Measurements from ENCODE around the gene PPP4R4.

The PPP4R4 gene

DNA sequence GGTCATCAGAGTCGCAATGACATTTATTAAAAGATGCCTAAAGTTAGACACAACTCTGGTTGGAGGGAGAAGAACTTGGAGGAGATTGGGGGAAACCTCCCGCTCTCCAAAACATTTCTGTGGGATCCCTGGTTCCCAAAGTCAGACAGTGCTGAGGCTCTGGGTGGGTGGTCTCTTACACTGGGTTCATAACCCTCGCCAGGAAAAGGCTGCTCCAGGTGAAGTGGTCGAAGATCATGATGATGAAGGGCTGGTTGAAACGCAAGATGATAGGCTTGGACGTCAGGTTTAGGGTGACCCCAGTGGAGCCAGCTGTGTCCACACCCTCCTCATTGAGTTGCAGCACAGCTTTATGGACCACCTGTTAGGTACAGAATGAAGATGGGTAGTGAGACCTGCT lies 130.1 kb downstream of the PPP4R4 start:
- H3K4me3 ChIP-seq (ENCODE audit: low read depth in 1 of 2, low read length in 2 of 2), result no peak overlapping the region
- no peak overlapping the region for H3K4me2 ChIP-seq (ENCODE audit: insufficient read depth, low read length)
- H4K20me1 ChIP-seq (ENCODE audit: insufficient read depth, low read length), result no peaks in the 10 kb centered on the region
- no peak for DNase-seq
- no peaks in the 10 kb centered on the region for H3K9me3 ChIP-seq (ENCODE audit: insufficient read depth, low read length, severe bottlenecking)
- no peaks in the 10 kb centered on the region for H3K27me3 ChIP-seq (ENCODE audit: insufficient read depth, low read length, poor library complexity)
- H3K27ac ChIP-seq (ENCODE audit: low read length), result no peak overlapping the region
- TF ChIP-seq, protein P1, sequence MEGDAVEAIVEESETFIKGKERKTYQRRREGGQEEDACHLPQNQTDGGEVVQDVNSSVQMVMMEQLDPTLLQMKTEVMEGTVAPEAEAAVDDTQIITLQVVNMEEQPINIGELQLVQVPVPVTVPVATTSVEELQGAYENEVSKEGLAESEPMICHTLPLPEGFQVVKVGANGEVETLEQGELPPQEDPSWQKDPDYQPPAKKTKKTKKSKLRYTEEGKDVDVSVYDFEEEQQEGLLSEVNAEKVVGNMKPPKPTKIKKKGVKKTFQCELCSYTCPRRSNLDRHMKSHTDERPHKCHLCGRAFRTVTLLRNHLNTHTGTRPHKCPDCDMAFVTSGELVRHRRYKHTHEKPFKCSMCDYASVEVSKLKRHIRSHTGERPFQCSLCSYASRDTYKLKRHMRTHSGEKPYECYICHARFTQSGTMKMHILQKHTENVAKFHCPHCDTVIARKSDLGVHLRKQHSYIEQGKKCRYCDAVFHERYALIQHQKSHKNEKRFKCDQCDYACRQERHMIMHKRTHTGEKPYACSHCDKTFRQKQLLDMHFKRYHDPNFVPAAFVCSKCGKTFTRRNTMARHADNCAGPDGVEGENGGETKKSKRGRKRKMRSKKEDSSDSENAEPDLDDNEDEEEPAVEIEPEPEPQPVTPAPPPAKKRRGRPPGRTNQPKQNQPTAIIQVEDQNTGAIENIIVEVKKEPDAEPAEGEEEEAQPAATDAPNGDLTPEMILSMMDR (IDR thresholded peaks at IDR 0.05; ENCODE audit: borderline replicate concordance, extremely low read depth, low read length, poor library complexity, severe bottlenecking), result no peak
- TF ChIP-seq EZH2 (IDR thresholded peaks at IDR 0.05; ENCODE audit: borderline replicate concordance, low read depth, low read length, severe bottlenecking), result no peak
- no peak overlapping the region for H3K9ac ChIP-seq (ENCODE audit: low read depth, low read length)
- no peaks in the 10 kb centered on the region for H3K4me1 ChIP-seq (ENCODE audit: insufficient read depth, low read length)
- H3K79me2 ChIP-seq (ENCODE audit: insufficient read depth, low read length), result no peaks in the 10 kb centered on the region
- H3K36me3 ChIP-seq (ENCODE audit: insufficient read depth, low read length), result no peaks in the 10 kb centered on the region
- no peak overlapping the region for H2AFZ ChIP-seq (ENCODE audit: low read depth, low read length)
- no peak for ATAC-seq (ENCODE audit: insufficient read depth, low read depth)

DNA sequence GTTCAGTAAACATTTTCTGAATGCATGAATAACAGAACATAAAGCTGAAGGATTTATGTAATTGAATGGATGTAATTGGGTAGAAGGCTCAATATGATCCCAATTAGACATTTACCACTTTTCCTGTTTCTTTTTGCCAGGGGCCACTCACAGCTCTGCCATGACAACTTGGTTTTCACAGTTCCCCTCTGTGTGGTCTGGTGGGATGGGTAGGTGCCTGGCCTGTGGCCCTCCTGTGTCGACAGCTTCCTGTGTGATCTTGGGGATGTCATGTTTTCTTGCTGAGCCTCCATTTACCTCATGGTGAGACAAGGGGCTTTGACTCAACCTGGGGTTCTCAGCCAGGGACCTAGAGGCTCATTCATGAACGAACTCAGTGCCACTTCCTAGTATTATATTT lies 131.5 kb downstream of the PPP4R4 start:
- H3K27me3 ChIP-seq (ENCODE audit: insufficient read depth, low read length, poor library complexity), result no peaks in the 10 kb centered on the region
- no peak overlapping the region for H3K27ac ChIP-seq (ENCODE audit: low read length)
- H4K20me1 ChIP-seq (ENCODE audit: insufficient read depth, low read length), result no peaks in the 10 kb centered on the region
- H3K9me3 ChIP-seq (ENCODE audit: insufficient read depth, low read length, severe bottlenecking), result no peaks in the 10 kb centered on the region
- no peak overlapping the region for H3K4me3 ChIP-seq (ENCODE audit: low read depth in 1 of 2, low read length in 2 of 2)
- no peak overlapping the region for H3K4me2 ChIP-seq (ENCODE audit: insufficient read depth, low read length)
- H2AFZ ChIP-seq (ENCODE audit: low read depth, low read length), result no peak overlapping the region
- DNase-seq (no peak), ATAC-seq (ENCODE audit: insufficient read depth, low read depth) (no peak)
- TF ChIP-seq EZH2 (IDR thresholded peaks at IDR 0.05; ENCODE audit: borderline replicate concordance, low read depth, low read length, severe bottlenecking), result no peak
- TF ChIP-seq, protein P1 (IDR thresholded peaks at IDR 0.05; ENCODE audit: borderline replicate concordance, extremely low read depth, low read length, poor library complexity, severe bottlenecking), result no peak
- no peak overlapping the region for H3K9ac ChIP-seq (ENCODE audit: low read depth, low read length)
- no peaks in the 10 kb centered on the region for H3K79me2 ChIP-seq (ENCODE audit: insufficient read depth, low read length)
- no peaks in the 10 kb centered on the region for H3K4me1 ChIP-seq (ENCODE audit: insufficient read depth, low read length)
- no peaks in the 10 kb centered on the region for H3K36me3 ChIP-seq (ENCODE audit: insufficient read depth, low read length)

DNA sequence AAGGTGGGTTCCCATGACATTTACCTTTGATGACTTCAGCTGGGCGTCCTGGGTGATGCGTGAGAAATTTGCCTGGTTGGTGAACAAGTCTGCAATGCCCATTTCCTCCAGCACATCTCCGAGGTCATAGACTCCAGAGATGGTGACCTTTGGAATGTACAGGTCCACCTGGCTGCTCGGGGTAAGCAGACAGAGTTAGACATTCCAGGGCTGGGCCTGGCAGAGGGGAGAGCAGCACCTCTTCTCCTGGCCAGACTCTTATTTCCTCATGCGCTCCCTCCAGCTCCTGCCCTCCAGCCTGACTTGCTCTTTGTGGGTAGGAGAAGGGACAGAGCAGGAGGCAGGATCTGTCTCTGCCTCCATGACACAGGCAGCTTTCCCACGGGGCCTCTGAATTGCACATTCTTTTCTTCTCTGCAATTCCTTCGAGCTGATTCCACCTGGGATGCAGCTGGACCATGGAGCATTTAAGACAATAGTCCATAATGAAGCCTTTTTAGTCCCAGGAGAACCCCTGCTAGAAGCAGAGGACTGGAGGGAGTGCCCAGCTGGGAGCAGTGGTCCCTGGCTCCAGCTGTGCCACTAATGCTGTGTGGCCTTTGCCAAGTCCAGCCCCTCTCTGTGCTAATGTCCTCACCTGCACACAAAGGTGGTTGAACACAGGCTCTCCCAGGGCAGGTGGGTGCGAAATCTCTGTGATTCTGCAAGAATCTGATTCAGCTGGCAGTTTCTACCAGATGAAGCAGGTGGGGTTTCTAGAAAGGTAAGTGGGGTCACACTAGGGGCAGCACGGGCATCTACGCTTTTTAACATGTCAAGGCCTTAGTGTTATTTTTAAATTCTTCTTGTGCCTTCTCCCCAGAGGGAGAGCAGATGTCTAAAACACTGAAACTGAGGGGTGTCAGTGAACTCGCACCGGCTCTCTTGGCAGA lies 132.2 kb downstream of the PPP4R4 start:
- H3K4me2 ChIP-seq (ENCODE audit: insufficient read depth, low read length), result no peak overlapping the region
- H3K36me3 ChIP-seq (ENCODE audit: insufficient read depth, low read length), result no peaks in the 10 kb centered on the region
- ATAC-seq (ENCODE audit: insufficient read depth, low read depth), result no peak
- TF ChIP-seq, protein P1 (IDR thresholded peaks at IDR 0.05; ENCODE audit: borderline replicate concordance, extremely low read depth, low read length, poor library complexity, severe bottlenecking), result no peak
- no peak for TF ChIP-seq EZH2 (IDR thresholded peaks at IDR 0.05; ENCODE audit: borderline replicate concordance, low read depth, low read length, severe bottlenecking)
- no peaks in the 10 kb centered on the region for H4K20me1 ChIP-seq (ENCODE audit: insufficient read depth, low read length)
- no peaks in the 10 kb centered on the region for H3K27me3 ChIP-seq (ENCODE audit: insufficient read depth, low read length, poor library complexity)
- no peaks in the 10 kb centered on the region for H3K79me2 ChIP-seq (ENCODE audit: insufficient read depth, low read length)
- no peaks in the 10 kb centered on the region for H3K9me3 ChIP-seq (ENCODE audit: insufficient read depth, low read length, severe bottlenecking)
- H3K27ac ChIP-seq (ENCODE audit: low read length), result no peak overlapping the region
- H3K9ac ChIP-seq (ENCODE audit: low read depth, low read length), result no peak overlapping the region
- H3K4me3 ChIP-seq (ENCODE audit: low read depth in 1 of 2, low read length in 2 of 2), result no peak overlapping the region
- no peaks in the 10 kb centered on the region for H3K4me1 ChIP-seq (ENCODE audit: insufficient read depth, low read length)
- no peak overlapping the region for H2AFZ ChIP-seq (ENCODE audit: low read depth, low read length)
- DNase-seq, result no peak

All from DND-41 (cell line).